HepG2 (cell line): ENCODE data around the gene ORC3.

Experiments used
- ATF4 ChIP-seq, 2 experiments: fragments of 450-650 bp in 1 of 2; sonication (generic) in 1 of 2; formaldehyde crosslinking; IDR thresholded peaks; 2 replicates each; pipeline versions ENCODE4 v1.5.0 to v1.8.0; 2020 to 2022; ENCODE audit warnings: mild to moderate bottlenecking in 1 of 2, missing genetic modification reagents in 1 of 2
- CTCF ChIP-seq: sonication (generic); formaldehyde crosslinking; IDR thresholded peaks from 2 replicates; pipeline ENCODE4 v1.5.0; 2020; ENCODE audit warnings: mild to moderate bottlenecking, missing genetic modification reagents, moderate library complexity
- ESRRA ChIP-seq: sonication (generic); formaldehyde crosslinking; IDR thresholded peaks from 2 replicates; pipeline ENCODE4 v1.5.1; 2020; ENCODE audit warnings: mild to moderate bottlenecking, low read depth, missing genetic modification reagents
- FOXK1 ChIP-seq: sonication (generic); formaldehyde crosslinking; IDR thresholded peaks from 2 replicates; pipeline ENCODE4 v1.4.0; 2020; ENCODE audit warnings: low read depth, missing genetic modification reagents, borderline replicate concordance
- HMG20A ChIP-seq: IDR thresholded peaks from 2 replicates; pipeline ENCODE4 v1.6.1; 2016; ENCODE audit warnings: borderline replicate concordance
- RBM22 ChIP-seq: fragments of 200-400 bp; formaldehyde crosslinking; optimal IDR thresholded peaks from 2 replicates; pipeline ENCODE3; 2017; ENCODE audit warnings: mild to moderate bottlenecking, low read length, moderate library complexity
- SOX5 ChIP-seq: IDR thresholded peaks from 2 replicates; pipeline ENCODE4 v1.6.1; 2016; ENCODE audit warnings: borderline replicate concordance
- SP140L ChIP-seq: sonication (generic); formaldehyde crosslinking; IDR thresholded peaks from 2 replicates; pipeline ENCODE4 v1.4.0; 2020; ENCODE audit warnings: missing genetic modification reagents, borderline replicate concordance
- ZNF407 ChIP-seq: sonication (generic); formaldehyde crosslinking; IDR thresholded peaks from one replicate; pipeline ENCODE4 v1.5.1; 2020; ENCODE audit warnings: mild to moderate bottlenecking, missing genetic modification reagents; ENCODE audit errors: not compliant biosample characterization
- ZNF616 ChIP-seq: sonication (generic); formaldehyde crosslinking; IDR thresholded peaks from 2 replicates; pipeline ENCODE4 v1.5.0; 2020; ENCODE audit warnings: low read depth, mild to moderate bottlenecking, missing genetic modification reagents
- ZNF776 ChIP-seq: sonication (generic); formaldehyde crosslinking; IDR thresholded peaks from 2 replicates; pipeline ENCODE4 v1.4.0; 2020; ENCODE audit warnings: mild to moderate bottlenecking, missing genetic modification reagents

GRCh38 chr6:87583822-87584221, 6.1 kb upstream of the ORC3 start:
- TF ChIP-seq CTCF (CRISPR knock-in tag) (no peak), ATF4 (CRISPR knock-in tag; IDR thresholded peaks at IDR 0.05) (peak in 1 of 2 experiments; percentile 51; a peak in 1 of 4 replicates), RBM22 (no peak), ZNF616 (CRISPR knock-in tag) (no peak), SP140L (CRISPR knock-in tag) (no peak), ESRRA (CRISPR knock-in tag) (no peak), FOXK1 (peak; percentile 82; the same call in 1 of the 2 replicates), ZNF776 (no peak), SOX5 (CRISPR knock-in tag) (peak; percentile 99), ZNF407 (CRISPR knock-in tag) (no peak), HMG20A (CRISPR knock-in tag) (peak; percentile 93)
